HG02884 (cell line): Measurements from ENCODE around the gene NGF.
A peak's percentile ranks its signal among the peaks of the same experiment; 100 is the strongest.
"Not testable (repeated sequence)": the region's sequence is repeated elsewhere in the genome, so short reads cannot be mapped to it uniquely, and the experiment has no call there.

Experiments
- ATAC-seq: cut with Tn5 transposase; IDR thresholded peaks from one replicate; pipeline ENCODE4 v1.9.1; 2021; ENCODE audit warnings: mild to moderate bottlenecking, moderate library complexity; ENCODE audit not compliant: unreplicated experiment

Gene NGF

GRCh38 chr1:115310581-115311473, 27.2 kb downstream of the NGF start:
- ATAC-seq, result no peak

- ATAC-seq, result not testable (repeated sequence)
These were observed 28.5 kb downstream of the NGF start for GRCh38 chr1:115309504-115309903.

- no peak for ATAC-seq
These were observed 29.1 kb downstream of the NGF start for GRCh38 chr1:115308969-115309368.

GRCh38 chr1:115307661-115308060, 30.4 kb downstream of the NGF start:
- ATAC-seq, result no peak

GRCh38 chr1:115306146-115306545, 31.9 kb downstream of the NGF start:
- no peak for ATAC-seq

GRCh38 chr1:115303364-115303763, 34.7 kb downstream of the NGF start:
- no peak for ATAC-seq

- no peak for ATAC-seq
These were observed 35.6 kb downstream of the NGF start for GRCh38 chr1:115302390-115302961.

GRCh38 chr1:115301438-115302020, 36.5 kb downstream of the NGF start:
- no peak for ATAC-seq

GRCh38 chr1:115300087-115300876, 37.8 kb downstream of the NGF start:
- no peak for ATAC-seq

GRCh38 chr1:115299266-115299665, 38.8 kb downstream of the NGF start:
- ATAC-seq, result no peak

- ATAC-seq, result peak; percentile 97
These were observed 41.1 kb downstream of the NGF start for GRCh38 chr1:115296981-115297380.

- no peak for ATAC-seq
These were observed 41.9 kb downstream of the NGF start for GRCh38 chr1:115295904-115296696.

- ATAC-seq, result no peak
These were observed 44.1 kb downstream of the NGF start for GRCh38 chr1:115293899-115294298.

GRCh38 chr1:115293006-115293405, 45.0 kb downstream of the NGF start:
- ATAC-seq, result no peak

- no peak for ATAC-seq
These were observed 46.3 kb downstream of the NGF start for GRCh38 chr1:115291741-115292140.

- ATAC-seq, result no peak
These were observed 48.1 kb downstream of the NGF start for GRCh38 chr1:115289940-115290339.

GRCh38 chr1:115288591-115289198, 49.4 kb downstream of the NGF start:
- no peak for ATAC-seq

- no peak for ATAC-seq
These were observed 51.4 kb downstream of the NGF start for GRCh38 chr1:115286431-115287205.

- ATAC-seq, result no peak
These were observed 53.8 kb downstream of the NGF start for GRCh38 chr1:115284209-115284608.
